ENCODE results near the gene CREBRF. TPM values are rescaled to one million over a fixed set of nuclear protein-coding genes. Genes with fewer than 3 reads are reported as not detected.

Gene CREBRF
- total and polyA plus RNA-seq, 2 experiments from 2014 or later: 2.0 to 3.5 TPM

DNA sequence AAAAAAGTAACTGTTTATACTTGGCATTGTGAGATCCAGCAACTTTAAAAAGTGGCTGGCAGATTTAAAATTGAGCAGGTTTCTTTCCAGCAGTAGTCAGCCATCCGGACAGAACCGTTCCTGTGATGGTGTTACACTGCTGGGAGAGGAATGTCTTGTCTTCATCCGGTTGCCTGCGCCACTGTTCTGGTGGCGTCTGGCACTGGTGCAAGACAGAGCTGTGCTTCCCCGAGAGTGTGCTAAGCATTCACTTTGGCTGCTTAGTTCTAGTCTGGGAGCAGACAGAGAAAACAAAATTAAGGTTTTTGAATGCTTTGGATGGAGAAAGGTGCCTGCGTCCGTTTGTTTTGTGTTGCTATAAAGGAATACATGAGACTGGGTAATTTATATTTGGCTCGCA lies 35.5 kb upstream of the CREBRF start (continued):
- TF ChIP-seq, protein P1, sequence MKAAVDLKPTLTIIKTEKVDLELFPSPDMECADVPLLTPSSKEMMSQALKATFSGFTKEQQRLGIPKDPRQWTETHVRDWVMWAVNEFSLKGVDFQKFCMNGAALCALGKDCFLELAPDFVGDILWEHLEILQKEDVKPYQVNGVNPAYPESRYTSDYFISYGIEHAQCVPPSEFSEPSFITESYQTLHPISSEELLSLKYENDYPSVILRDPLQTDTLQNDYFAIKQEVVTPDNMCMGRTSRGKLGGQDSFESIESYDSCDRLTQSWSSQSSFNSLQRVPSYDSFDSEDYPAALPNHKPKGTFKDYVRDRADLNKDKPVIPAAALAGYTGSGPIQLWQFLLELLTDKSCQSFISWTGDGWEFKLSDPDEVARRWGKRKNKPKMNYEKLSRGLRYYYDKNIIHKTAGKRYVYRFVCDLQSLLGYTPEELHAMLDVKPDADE (IDR thresholded peaks at IDR 0.05): no peak
- TF ChIP-seq POLR2AphosphoS5 (IDR thresholded peaks at IDR 0.05; ENCODE audit: low read depth) (no peak), ZNF114 (CRISPR knock-in tag; IDR thresholded peaks at IDR 0.05) (no peak), ZNF331 (CRISPR knock-in tag; IDR thresholded peaks at IDR 0.05; ENCODE audit: low read depth) (no peak), NANOG (IDR thresholded peaks at IDR 0.05; ENCODE audit: borderline replicate concordance) (no peak)
- TF ChIP-seq, protein P2, sequence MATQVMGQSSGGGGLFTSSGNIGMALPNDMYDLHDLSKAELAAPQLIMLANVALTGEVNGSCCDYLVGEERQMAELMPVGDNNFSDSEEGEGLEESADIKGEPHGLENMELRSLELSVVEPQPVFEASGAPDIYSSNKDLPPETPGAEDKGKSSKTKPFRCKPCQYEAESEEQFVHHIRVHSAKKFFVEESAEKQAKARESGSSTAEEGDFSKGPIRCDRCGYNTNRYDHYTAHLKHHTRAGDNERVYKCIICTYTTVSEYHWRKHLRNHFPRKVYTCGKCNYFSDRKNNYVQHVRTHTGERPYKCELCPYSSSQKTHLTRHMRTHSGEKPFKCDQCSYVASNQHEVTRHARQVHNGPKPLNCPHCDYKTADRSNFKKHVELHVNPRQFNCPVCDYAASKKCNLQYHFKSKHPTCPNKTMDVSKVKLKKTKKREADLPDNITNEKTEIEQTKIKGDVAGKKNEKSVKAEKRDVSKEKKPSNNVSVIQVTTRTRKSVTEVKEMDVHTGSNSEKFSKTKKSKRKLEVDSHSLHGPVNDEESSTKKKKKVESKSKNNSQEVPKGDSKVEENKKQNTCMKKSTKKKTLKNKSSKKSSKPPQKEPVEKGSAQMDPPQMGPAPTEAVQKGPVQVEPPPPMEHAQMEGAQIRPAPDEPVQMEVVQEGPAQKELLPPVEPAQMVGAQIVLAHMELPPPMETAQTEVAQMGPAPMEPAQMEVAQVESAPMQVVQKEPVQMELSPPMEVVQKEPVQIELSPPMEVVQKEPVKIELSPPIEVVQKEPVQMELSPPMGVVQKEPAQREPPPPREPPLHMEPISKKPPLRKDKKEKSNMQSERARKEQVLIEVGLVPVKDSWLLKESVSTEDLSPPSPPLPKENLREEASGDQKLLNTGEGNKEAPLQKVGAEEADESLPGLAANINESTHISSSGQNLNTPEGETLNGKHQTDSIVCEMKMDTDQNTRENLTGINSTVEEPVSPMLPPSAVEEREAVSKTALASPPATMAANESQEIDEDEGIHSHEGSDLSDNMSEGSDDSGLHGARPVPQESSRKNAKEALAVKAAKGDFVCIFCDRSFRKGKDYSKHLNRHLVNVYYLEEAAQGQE (IDR thresholded peaks at IDR 0.05; ENCODE audit: unreplicated experiment): no peak

DNA sequence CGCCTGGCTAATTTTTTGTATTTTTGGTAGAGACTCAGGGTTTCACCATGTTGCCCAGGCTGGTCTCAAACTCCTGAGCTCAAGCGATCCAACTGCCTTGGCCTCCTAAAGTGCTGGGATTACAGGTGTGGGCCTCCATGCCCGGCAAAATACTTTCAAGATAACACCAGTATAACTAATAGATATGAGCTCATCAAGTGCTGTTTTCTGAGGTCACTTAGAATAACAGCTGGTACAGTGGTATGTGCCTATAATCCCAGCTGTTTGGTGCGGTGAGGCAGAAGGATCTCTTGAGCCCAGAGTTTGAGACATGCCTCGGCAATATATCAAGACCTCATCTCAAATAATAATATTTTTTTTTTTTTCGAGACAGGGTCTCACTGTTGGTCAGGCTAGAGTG lies 30.5 kb upstream of the CREBRF start:
- H3K36me3 Mint-ChIP-seq (ENCODE audit: low read depth): peaks cover 23% of the 10 kb centered on the region; the same call in 2 of the 3 replicates
- H3K4me2 ChIP-seq: no peak overlapping the region
- peaks cover 7% of the 10 kb centered on the region for H3K4me1 ChIP-seq (ENCODE audit: insufficient read depth)
- no peaks in the 10 kb centered on the region for H3K9me2 ChIP-seq (ENCODE audit: insufficient read depth)
- H3K4me1 Mint-ChIP-seq: no peaks in the 10 kb centered on the region
- ATAC-seq (no peak), DNase-seq (ENCODE audit: low spot score) (no peak)
- H3K4me3 Mint-ChIP-seq: no peak overlapping the region
- no peaks in the 10 kb centered on the region for H3K27me3 ChIP-seq (ENCODE audit: insufficient read depth)
- peaks cover 2% of the 10 kb centered on the region for H3K27me3 Mint-ChIP-seq (ENCODE audit: insufficient read depth, low read depth, poor library complexity)
- no peak overlapping the region for H3K4me3 ChIP-seq
- no peaks in the 10 kb centered on the region for H3K9me3 Mint-ChIP-seq
- peaks cover 55% of the 10 kb centered on the region for H3K79me2 ChIP-seq (replicated peaks; ENCODE audit: insufficient read depth)
- H3F3A ChIP-seq (replicated peaks; ENCODE audit: low read depth): no peaks in the 10 kb centered on the region
- H3K27ac Mint-ChIP-seq: no peak overlapping the region
- no peak overlapping the region for H2AFZ ChIP-seq
- peaks cover 13% of the 10 kb centered on the region; the same call in 1 of the 2 replicates for H4K20me1 ChIP-seq (replicated peaks; ENCODE audit: insufficient read depth)
- no peak overlapping the region for H3K27ac ChIP-seq (ENCODE audit: low read depth)
- no peaks in the 10 kb centered on the region for H3K36me3 ChIP-seq (ENCODE audit: insufficient read depth)
- TF ChIP-seq JUNB (IDR thresholded peaks at IDR 0.05; ENCODE audit: unreplicated experiment): no peak
- TF ChIP-seq EZH2phosphoT487 (IDR thresholded peaks at IDR 0.05; ENCODE audit: unreplicated experiment): no peak
- no peak for TF ChIP-seq NANOG (IDR thresholded peaks at IDR 0.05; ENCODE audit: borderline replicate concordance)
- no peak for TF ChIP-seq STAT1 (IDR thresholded peaks at IDR 0.05; ENCODE audit: unreplicated experiment)
- TF ChIP-seq ZNF331 (CRISPR knock-in tag; IDR thresholded peaks at IDR 0.05; ENCODE audit: low read depth): no peak
- TF ChIP-seq, protein P3, sequence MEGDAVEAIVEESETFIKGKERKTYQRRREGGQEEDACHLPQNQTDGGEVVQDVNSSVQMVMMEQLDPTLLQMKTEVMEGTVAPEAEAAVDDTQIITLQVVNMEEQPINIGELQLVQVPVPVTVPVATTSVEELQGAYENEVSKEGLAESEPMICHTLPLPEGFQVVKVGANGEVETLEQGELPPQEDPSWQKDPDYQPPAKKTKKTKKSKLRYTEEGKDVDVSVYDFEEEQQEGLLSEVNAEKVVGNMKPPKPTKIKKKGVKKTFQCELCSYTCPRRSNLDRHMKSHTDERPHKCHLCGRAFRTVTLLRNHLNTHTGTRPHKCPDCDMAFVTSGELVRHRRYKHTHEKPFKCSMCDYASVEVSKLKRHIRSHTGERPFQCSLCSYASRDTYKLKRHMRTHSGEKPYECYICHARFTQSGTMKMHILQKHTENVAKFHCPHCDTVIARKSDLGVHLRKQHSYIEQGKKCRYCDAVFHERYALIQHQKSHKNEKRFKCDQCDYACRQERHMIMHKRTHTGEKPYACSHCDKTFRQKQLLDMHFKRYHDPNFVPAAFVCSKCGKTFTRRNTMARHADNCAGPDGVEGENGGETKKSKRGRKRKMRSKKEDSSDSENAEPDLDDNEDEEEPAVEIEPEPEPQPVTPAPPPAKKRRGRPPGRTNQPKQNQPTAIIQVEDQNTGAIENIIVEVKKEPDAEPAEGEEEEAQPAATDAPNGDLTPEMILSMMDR (conservative IDR thresholded peaks at IDR 0.05; ENCODE audit: low read depth in 2 of 2): no peak
- no peak for TF ChIP-seq ZNF114 (CRISPR knock-in tag; IDR thresholded peaks at IDR 0.05)
- no peak for TF ChIP-seq CREB1 (CRISPR knock-in tag; IDR thresholded peaks at IDR 0.05; ENCODE audit: low read depth)
- no peak for TF ChIP-seq POLR2AphosphoS5 (IDR thresholded peaks at IDR 0.05; ENCODE audit: low read depth)
- TF ChIP-seq, protein P4, sequence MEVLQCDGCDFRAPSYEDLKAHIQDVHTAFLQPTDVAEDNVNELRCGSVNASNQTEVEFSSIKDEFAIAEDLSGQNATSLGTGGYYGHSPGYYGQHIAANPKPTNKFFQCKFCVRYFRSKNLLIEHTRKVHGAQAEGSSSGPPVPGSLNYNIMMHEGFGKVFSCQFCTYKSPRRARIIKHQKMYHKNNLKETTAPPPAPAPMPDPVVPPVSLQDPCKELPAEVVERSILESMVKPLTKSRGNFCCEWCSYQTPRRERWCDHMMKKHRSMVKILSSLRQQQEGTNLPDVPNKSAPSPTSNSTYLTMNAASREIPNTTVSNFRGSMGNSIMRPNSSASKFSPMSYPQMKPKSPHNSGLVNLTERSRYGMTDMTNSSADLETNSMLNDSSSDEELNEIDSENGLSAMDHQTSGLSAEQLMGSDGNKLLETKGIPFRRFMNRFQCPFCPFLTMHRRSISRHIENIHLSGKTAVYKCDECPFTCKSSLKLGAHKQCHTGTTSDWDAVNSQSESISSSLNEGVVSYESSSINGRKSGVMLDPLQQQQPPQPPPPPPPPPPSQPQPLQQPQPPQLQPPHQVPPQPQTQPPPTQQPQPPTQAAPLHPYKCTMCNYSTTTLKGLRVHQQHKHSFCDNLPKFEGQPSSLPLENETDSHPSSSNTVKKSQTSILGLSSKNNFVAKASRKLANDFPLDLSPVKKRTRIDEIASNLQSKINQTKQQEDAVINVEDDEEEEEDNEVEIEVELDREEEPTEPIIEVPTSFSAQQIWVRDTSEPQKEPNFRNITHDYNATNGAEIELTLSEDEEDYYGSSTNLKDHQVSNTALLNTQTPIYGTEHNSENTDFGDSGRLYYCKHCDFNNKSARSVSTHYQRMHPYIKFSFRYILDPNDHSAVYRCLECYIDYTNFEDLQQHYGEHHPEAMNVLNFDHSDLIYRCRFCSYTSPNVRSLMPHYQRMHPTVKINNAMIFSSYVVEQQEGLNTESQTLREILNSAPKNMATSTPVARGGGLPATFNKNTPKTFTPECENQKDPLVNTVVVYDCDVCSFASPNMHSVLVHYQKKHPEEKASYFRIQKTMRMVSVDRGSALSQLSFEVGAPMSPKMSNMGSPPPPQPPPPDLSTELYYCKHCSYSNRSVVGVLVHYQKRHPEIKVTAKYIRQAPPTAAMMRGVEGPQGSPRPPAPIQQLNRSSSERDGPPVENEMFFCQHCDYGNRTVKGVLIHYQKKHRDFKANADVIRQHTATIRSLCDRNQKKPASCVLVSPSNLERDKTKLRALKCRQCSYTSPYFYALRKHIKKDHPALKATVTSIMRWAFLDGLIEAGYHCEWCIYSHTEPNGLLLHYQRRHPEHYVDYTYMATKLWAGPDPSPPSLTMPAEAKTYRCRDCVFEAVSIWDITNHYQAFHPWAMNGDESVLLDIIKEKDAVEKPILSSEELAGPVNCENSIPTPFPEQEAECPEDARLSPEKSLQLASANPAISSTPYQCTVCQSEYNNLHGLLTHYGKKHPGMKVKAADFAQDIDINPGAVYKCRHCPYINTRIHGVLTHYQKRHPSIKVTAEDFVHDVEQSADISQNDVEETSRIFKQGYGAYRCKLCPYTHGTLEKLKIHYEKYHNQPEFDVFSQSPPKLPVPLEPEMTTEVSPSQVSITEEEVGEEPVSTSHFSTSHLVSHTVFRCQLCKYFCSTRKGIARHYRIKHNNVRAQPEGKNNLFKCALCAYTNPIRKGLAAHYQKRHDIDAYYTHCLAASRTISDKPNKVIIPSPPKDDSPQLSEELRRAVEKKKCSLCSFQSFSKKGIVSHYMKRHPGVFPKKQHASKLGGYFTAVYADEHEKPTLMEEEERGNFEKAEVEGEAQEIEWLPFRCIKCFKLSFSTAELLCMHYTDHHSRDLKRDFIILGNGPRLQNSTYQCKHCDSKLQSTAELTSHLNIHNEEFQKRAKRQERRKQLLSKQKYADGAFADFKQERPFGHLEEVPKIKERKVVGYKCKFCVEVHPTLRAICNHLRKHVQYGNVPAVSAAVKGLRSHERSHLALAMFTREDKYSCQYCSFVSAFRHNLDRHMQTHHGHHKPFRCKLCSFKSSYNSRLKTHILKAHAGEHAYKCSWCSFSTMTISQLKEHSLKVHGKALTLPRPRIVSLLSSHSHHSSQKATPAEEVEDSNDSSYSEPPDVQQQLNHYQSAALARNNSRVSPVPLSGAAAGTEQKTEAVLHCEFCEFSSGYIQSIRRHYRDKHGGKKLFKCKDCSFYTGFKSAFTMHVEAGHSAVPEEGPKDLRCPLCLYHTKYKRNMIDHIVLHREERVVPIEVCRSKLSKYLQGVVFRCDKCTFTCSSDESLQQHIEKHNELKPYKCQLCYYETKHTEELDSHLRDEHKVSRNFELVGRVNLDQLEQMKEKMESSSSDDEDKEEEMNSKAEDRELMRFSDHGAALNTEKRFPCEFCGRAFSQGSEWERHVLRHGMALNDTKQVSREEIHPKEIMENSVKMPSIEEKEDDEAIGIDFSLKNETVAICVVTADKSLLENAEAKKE (CRISPR knock-in tag; IDR thresholded peaks at IDR 0.05): no peak
